Fibroblast of the aortic adventitia (primary cell): Measurements from ENCODE around the gene NOP16. TPM values are rescaled to one million over a fixed set of nuclear protein-coding genes. Genes with fewer than 3 reads are reported as not detected.
A peak's percentile ranks its signal among the peaks of the same experiment; 100 is the strongest.
"Not testable (repeated sequence)": the region's sequence is repeated elsewhere in the genome, so short reads cannot be mapped to it uniquely, and the experiment has no call there.

Experiments used
- DNase-seq: peaks from one replicate; pipeline ENCODE4 v3.0.0-alpha.2; 2010; ENCODE audit warnings: low read depth
- H3K4me3 ChIP-seq: 2 replicates; pipeline ENCODE4 v1.5.1; 2011; ENCODE audit warnings: low read depth, mild to moderate bottlenecking, control low read depth, low read length, moderate library complexity
- total RNA-seq: library from RNA; depleted of rRNA; stranded (reverse); fragments of >200 nt; gene quantifications from 2 replicates; pipeline ENCODE4 v1.2.3, GENCODE V29; 2012; ENCODE audit warnings: low replicate concordance
- TF ChIP-seq, protein P1 (sequence below): IDR thresholded peaks from 2 replicates; pipeline ENCODE4 v1.5.1; 2011; ENCODE audit warnings: mild to moderate bottlenecking, low read length, control low read depth, inconsistent platforms; ENCODE audit not compliant: insufficient read depth

Gene NOP16
- total RNA-seq, 1 donor: 17.0 TPM

DNA sequence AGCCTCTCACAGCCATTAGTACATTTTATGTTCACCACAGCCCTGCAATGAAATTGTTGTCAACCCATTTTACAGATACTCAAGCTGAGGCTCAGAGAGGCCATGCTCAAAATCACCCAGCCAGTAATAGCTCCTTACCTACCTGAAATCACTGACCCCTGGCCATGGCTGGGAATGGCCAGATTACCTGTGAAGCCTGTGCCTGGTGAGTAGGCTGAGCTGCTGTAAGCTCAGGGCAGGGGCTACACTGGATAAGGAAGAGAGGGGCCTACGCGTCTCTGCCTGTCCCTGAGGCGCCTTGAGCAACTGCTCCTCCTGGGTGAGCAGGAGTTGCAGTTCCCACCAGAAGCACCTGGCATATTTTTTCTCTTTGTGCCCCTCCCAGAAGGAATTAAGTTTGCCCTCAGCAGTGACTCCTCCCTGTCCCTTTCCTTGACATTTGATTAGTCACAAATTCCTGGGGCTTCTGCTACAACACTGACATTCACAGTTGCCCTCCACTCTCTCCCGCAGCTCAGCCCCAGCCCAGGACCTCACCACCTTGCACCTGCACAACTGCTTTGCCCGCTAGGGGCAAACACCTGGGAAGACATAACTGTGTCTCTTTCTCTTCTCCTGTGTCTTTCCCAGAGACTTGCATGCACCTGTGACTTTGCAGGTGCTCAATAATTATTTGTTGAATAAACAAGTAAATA is 22.2 kb upstream of the NOP16 start:
- no peak for DNase-seq
- no peak overlapping the region for H3K4me3 ChIP-seq
- TF ChIP-seq, protein P1, sequence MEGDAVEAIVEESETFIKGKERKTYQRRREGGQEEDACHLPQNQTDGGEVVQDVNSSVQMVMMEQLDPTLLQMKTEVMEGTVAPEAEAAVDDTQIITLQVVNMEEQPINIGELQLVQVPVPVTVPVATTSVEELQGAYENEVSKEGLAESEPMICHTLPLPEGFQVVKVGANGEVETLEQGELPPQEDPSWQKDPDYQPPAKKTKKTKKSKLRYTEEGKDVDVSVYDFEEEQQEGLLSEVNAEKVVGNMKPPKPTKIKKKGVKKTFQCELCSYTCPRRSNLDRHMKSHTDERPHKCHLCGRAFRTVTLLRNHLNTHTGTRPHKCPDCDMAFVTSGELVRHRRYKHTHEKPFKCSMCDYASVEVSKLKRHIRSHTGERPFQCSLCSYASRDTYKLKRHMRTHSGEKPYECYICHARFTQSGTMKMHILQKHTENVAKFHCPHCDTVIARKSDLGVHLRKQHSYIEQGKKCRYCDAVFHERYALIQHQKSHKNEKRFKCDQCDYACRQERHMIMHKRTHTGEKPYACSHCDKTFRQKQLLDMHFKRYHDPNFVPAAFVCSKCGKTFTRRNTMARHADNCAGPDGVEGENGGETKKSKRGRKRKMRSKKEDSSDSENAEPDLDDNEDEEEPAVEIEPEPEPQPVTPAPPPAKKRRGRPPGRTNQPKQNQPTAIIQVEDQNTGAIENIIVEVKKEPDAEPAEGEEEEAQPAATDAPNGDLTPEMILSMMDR: no peak

DNA sequence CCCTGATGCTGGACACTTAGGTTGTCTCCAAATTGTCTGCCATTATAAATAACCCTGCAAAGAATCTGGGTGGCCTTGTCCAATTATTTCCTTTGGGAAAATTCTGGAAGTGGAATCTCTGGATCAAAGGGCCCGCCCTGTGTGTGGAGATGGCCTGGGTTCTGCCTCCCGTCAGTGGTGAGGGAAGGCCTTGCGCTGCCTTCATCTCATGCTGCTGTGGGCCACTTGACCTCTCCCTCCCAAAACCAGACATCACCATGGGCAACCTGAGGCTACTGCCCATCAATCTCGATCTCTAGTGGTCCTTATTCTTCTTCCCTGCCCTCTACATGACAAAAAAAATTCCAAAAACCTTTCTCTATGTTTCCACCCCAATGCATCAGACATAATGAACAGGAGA is 21.4 kb upstream of the NOP16 start:
- TF ChIP-seq, protein P1: no peak
- DNase-seq: no peak
- H3K4me3 ChIP-seq: no peak overlapping the region

- TF ChIP-seq, protein P1: no peak
- no peak overlapping the region for H3K4me3 ChIP-seq
- no peak for DNase-seq
Observed at GRCh38 chr5:176408590-176408989, 20.2 kb upstream of the NOP16 start.

DNA sequence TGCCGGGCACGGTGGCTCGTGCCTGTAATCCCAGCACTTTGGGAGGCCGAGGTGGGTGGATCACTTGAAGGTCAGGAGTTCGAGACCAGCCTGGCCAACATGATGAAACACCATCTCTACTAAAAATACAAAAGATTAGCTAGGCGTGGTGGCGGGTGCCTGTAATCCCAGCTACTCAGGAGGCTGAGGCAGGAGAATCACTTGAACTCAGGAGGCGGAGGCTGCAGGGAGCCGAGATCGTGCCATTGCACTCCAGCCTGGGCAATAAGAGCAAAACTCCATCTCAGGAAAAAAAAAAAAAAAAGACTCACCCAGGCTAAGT is 19.8 kb upstream of the NOP16 start:
- not testable (repeated sequence) for DNase-seq, H3K4me3 ChIP-seq

DNA sequence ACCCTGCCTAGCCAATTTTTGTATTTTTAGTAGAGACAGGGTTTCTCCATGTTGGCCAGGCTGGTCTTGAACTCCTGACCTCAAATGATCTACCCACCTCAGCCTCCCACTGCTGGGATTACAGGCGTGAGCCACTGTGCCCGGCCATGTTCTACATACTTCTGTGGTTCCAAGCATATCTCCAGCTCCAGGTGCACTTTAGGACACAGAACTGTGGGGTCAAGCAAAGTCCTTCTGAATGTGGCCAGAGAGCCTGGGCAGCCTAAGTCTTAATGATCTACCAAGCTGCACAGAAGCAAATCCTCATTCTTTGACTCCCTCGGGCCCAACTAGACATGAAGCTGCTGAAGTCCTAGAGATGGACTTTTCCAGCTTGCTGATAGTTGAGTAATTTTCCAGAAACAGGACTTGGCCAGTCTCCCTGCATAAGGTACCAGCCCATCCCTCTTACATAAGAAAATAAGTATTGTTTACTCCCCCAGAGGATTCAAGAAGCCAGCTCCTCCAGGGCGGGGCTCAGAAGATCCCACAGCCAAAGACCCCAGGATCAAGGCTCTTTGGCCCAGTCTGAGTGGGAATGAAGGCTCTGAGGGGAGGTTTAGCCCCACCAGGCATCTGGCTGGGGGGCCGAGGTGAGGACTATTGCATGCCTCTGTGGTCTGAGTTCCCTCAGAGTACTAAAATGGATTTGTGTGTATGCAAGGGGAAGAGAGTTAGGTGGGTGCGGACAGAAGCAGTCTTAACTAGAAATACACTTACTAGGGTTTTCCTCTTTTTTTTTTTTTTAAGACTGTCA is 19.3 kb upstream of the NOP16 start:
- peak; percentile 59 for DNase-seq
- no peak overlapping the region for H3K4me3 ChIP-seq
- TF ChIP-seq, protein P1: no peak

- H3K4me3 ChIP-seq: no peak overlapping the region
- TF ChIP-seq, protein P1: no peak
- DNase-seq: no peak
Observed at GRCh38 chr5:176406436-176407052, 18.1 kb upstream of the NOP16 start.

DNA sequence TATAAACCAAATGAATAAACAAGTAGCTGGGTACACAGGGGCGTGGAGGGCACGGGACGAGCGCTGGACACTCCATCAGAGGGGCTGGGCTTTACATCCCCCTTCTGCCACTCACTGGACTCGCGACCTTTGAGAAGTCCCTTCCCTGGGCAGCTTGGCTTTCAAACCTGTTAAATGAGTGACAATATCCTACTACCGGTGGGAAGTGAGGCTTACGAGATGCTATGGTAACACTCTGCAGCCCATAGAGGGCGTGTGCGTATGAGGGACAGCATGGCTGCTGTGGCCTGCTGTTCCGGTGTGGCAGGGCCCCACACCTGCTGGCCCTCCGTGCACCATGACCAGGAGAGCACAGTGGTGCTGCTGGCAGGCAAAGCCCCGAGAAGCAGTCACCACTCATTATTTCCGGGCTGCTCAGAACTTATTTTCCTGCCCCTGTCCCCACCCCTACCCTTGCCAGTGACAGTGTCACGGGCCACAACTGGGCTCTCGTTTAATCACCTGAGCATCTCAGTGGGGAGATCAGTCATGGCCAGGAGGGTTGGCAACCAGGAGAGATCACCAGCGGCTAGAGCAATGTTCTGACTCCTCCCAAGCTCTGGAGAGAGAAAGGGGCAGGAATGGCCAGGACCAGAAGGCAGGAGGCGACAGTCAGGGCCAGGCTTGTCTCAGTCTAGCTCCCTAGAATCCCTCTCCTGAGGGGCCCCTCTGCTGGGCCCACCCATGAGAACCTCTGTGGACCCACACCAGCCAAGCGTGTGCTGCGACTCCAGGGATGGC is 17.4 kb upstream of the NOP16 start:
- no peak overlapping the region for H3K4me3 ChIP-seq
- DNase-seq: no peak
- TF ChIP-seq, protein P1: no peak
